Thyroid gland (tissue), 4 donors: Measurements from ENCODE around the gene ZKSCAN5.

Experiments used
- CTCF ChIP-seq, 6 experiments: fragments of 200-600 bp in 3 of 6; fragments of 450-650 bp in 3 of 6; sonication (generic) in 3 of 6; IDR thresholded peaks; one replicate each; pipeline ENCODE4 v1.5.1; 2016 to 2019; ENCODE audit warnings: antibody characterized with exemption in 6 of 6, mild to moderate bottlenecking in 2 of 6, inconsistent platforms in 1 of 6, moderate library complexity in 1 of 6
- POLR2A ChIP-seq, 2 donors: fragments of 450-650 bp; IDR thresholded peaks; one replicate each; pipeline ENCODE4 v1.6.1; 2017; ENCODE audit warnings: antibody characterized with exemption in 2 of 2, mild to moderate bottlenecking in 2 of 2, moderate library complexity in 1 of 2

GRCh38 chr7:99456288-99456687 lies 48.2 kb upstream of the ZKSCAN5 start:
- TF ChIP-seq POLR2A (IDR thresholded peaks at IDR 0.05) (no peak), CTCF (IDR thresholded peaks at IDR 0.05) (no peak)
